Gastrocnemius medialis (tissue), 4 donors: ENCODE results near the gene LINC01488. TPM values are rescaled to one million over a fixed set of nuclear protein-coding genes. Genes with fewer than 3 reads are reported as not detected.

Experiments used
- ATAC-seq, 2 donors: fragments of 150-250 bp; one replicate each; pipeline ENCODE4 v1.9.1; 2016
- DNase-seq, 2 donors: peaks; one replicate each; pipeline ENCODE4 v3.0.0-alpha.2; 2019
- H3K27ac ChIP-seq, 4 donors: fragments of 200-600 bp; sonication (generic); 1 replicate in 1 of 4; 2 replicates in 3 of 4; pipeline ENCODE4 v1.5.1; 2016 to 2018; ENCODE audit warnings: mild to moderate bottlenecking in 2 of 4, moderate library complexity in 1 of 4
- H3K27me3 ChIP-seq, 3 donors: fragments of 200-600 bp; sonication (generic) in 2 of 3; 1 replicate in 1 of 3; 2 replicates in 2 of 3; pipeline versions ENCODE4 v1.5.1 to v1.6.0; 2016 to 2019; ENCODE audit warnings: mild to moderate bottlenecking in 1 of 3, moderate library complexity in 1 of 3
- H3K36me3 ChIP-seq, 2 donors: fragments of 200-600 bp; sonication (generic) in 1 of 2; one replicate each; pipeline ENCODE4 v1.5.1; 2017 to 2018
- H3K4me1 ChIP-seq, 2 donors: fragments of 200-600 bp; sonication (generic) in 1 of 2; one replicate each; pipeline ENCODE4 v1.5.1; 2016 to 2017; ENCODE audit warnings: mild to moderate bottlenecking in 2 of 2
- H3K4me3 ChIP-seq, 4 donors: fragments of 200-600 bp; sonication (generic) in 3 of 4; 1 replicate in 1 of 4; 2 replicates in 3 of 4; pipeline ENCODE4 v1.5.1; 2016 to 2019; ENCODE audit warnings: mild to moderate bottlenecking in 2 of 4
- H3K9me3 ChIP-seq, 3 donors: fragments of 200-600 bp; sonication (generic) in 2 of 3; 1 replicate in 1 of 3; 2 replicates in 2 of 3; pipeline ENCODE4 v1.5.1; 2016 to 2019
- POLR2A ChIP-seq, 2 donors: fragments of 450-650 bp; IDR thresholded peaks; one replicate each; pipeline ENCODE4 v1.6.1; 2017; ENCODE audit warnings: antibody characterized with exemption in 2 of 2, mild to moderate bottlenecking in 2 of 2, moderate library complexity in 2 of 2
- in situ Hi-C, 4 donors: fragments of 200-750 bp; cut with MboI; loops; one replicate each; pipeline versions ENCODE4 v1.15.0 to v1.8.0; 2017; ENCODE audit warnings: low sequenced_read_pairs in 4 of 4
- intact Hi-C: fragments of 100-400 bp; cut with DNase I; formaldehyde crosslinking; loops from one replicate; pipeline ENCODE4 v1.15.1; 2023; ENCODE audit warnings: low total_unique reads
- total RNA-seq, 4 donors: library from RNA; depleted of rRNA; stranded (reverse); fragments of >200 nt; gene quantifications; one replicate each; pipeline versions ENCODE4 v1.1.0 to v1.2.3, GENCODE V29; 2016
- TF ChIP-seq, protein P1 (sequence below), 5 experiments: fragments of 450-650 bp in 3 of 5; fragments of 200-600 bp in 2 of 5; sonication (generic) in 2 of 5; IDR thresholded peaks in 4 of 5; conservative IDR thresholded peaks in 1 of 5; 1 replicate in 4 of 5; 2 replicates in 1 of 5; pipeline ENCODE4 v1.5.1; 2016 to 2019; ENCODE audit warnings: antibody characterized with exemption in 5 of 5, mild to moderate bottlenecking in 3 of 5, moderate library complexity in 3 of 5

The LINC01488 gene
- total RNA-seq, 4 donors from 2014 or later: not detected

DNA sequence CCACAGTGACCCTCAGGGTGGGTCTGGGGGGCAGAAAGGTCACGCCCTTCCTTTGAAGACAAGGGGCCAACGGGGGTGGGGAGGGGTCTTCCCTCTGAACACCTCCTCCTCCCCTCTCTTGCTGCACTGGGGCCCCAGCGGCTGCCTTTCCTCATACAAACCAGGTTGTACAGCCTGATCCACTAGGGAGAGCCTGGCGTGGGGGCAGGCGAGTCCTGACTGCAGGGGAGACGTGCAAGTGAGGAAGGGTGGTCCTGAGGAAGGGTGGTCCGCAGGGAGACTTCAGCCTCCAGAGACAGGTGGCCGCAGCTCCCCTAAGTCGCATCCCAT is 43.6 kb upstream of the LINC01488 start:
- Histone ChIP-seq H3K4me1 (peaks cover 1 to 2% of the 10 kb centered on the region in 2 donors), H3K4me3 (no peak overlapping the region), H3K9me3 (no peaks in the 10 kb centered on the region), H3K36me3 (no peaks in the 10 kb centered on the region), H3K27me3 (no peaks in the 10 kb centered on the region), H3K27ac (no peak overlapping the region)
- DNase-seq (no peak), ATAC-seq (no peak)
- TF ChIP-seq POLR2A (IDR thresholded peaks at IDR 0.05): no peak
- TF ChIP-seq, protein P1, sequence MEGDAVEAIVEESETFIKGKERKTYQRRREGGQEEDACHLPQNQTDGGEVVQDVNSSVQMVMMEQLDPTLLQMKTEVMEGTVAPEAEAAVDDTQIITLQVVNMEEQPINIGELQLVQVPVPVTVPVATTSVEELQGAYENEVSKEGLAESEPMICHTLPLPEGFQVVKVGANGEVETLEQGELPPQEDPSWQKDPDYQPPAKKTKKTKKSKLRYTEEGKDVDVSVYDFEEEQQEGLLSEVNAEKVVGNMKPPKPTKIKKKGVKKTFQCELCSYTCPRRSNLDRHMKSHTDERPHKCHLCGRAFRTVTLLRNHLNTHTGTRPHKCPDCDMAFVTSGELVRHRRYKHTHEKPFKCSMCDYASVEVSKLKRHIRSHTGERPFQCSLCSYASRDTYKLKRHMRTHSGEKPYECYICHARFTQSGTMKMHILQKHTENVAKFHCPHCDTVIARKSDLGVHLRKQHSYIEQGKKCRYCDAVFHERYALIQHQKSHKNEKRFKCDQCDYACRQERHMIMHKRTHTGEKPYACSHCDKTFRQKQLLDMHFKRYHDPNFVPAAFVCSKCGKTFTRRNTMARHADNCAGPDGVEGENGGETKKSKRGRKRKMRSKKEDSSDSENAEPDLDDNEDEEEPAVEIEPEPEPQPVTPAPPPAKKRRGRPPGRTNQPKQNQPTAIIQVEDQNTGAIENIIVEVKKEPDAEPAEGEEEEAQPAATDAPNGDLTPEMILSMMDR (IDR thresholded peaks at IDR 0.05 in 4 of 5, conservative IDR thresholded peaks at IDR 0.05 in 1 of 5): no peak
- in situ Hi-C loops (no loop called here), intact Hi-C loops (no loop called here)

DNA sequence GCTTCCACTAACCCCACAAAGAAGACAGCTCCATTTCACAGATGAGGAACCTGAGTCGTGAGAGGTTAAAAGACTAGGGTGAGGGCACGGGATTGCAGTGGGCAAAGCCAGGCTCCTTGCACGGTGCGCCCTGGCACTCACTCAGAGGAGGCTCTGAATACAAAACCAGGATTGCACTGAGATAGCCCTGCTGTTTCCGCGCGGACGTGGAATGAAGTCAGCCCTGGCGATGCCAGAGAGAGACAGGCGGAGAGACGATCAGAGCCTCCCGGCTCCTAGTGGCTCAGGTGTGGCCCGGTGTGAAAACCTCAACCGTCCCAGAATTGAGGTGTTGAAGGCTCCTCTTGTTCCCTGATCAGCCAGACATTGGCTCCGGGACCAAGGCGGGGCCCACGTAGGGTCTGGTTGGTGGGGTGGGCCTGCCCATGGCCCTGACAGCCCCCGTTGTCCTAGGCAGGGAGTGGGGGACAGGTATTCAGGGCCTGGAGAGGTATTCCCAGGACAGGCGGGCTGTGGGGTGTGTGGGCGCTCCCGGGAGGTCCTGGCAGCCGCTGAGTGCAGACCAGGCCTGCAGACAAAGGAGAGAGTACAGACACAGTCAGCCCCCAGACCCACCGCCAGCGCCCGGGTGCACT is 43.1 kb upstream of the LINC01488 start:
- in situ Hi-C loops (no loop called here), intact Hi-C loops (no loop called here)
- ATAC-seq: no peak
- H3K9me3 ChIP-seq: no peaks in the 10 kb centered on the region
- peaks cover 6 to 7% of the 10 kb centered on the region in 2 donors for H3K4me1 ChIP-seq
- no peak for DNase-seq
- H3K4me3 ChIP-seq: no peak overlapping the region
- no peaks in the 10 kb centered on the region for H3K27me3 ChIP-seq
- H3K27ac ChIP-seq: no peak overlapping the region
- no peaks in the 10 kb centered on the region for H3K36me3 ChIP-seq
- TF ChIP-seq, protein P1 (IDR thresholded peaks at IDR 0.05 in 4 of 5, conservative IDR thresholded peaks at IDR 0.05 in 1 of 5): no peak
- TF ChIP-seq POLR2A (IDR thresholded peaks at IDR 0.05): no peak

DNA sequence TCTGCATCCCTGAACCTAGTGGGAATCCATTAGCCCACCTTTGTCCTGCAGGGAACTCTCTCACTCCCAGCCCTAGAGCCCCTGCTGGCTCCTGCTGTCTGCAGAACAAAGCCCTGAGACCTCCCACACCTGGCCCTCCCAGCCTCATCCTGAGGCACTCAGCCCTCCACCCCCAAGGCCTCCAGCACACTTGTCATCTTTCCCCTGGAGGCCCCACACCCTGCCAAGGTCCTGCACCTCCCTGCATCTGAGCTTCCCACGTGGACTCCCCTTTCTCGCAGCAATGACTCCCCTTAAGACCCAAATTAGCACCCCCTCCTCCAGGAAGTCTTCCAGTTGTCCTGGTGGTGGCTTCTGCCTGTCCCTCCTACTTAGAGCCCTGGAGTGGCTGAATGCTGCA is 42.3 kb upstream of the LINC01488 start:
- intact Hi-C loops: no loop called here
- no peak overlapping the region for H3K27ac ChIP-seq
- ATAC-seq: no peak
- H3K4me1 ChIP-seq: peaks cover 13 to 14% of the 10 kb centered on the region in 2 donors
- no peak for DNase-seq
- no peak for TF ChIP-seq POLR2A (IDR thresholded peaks at IDR 0.05)
- TF ChIP-seq, protein P1 (IDR thresholded peaks at IDR 0.05 in 4 of 5, conservative IDR thresholded peaks at IDR 0.05 in 1 of 5): no peak
- in situ Hi-C loops: no loop called here
- H3K36me3 ChIP-seq: no peaks in the 10 kb centered on the region
- no peak overlapping the region for H3K4me3 ChIP-seq
- H3K9me3 ChIP-seq: no peaks in the 10 kb centered on the region
- H3K27me3 ChIP-seq: no peaks in the 10 kb centered on the region

DNA sequence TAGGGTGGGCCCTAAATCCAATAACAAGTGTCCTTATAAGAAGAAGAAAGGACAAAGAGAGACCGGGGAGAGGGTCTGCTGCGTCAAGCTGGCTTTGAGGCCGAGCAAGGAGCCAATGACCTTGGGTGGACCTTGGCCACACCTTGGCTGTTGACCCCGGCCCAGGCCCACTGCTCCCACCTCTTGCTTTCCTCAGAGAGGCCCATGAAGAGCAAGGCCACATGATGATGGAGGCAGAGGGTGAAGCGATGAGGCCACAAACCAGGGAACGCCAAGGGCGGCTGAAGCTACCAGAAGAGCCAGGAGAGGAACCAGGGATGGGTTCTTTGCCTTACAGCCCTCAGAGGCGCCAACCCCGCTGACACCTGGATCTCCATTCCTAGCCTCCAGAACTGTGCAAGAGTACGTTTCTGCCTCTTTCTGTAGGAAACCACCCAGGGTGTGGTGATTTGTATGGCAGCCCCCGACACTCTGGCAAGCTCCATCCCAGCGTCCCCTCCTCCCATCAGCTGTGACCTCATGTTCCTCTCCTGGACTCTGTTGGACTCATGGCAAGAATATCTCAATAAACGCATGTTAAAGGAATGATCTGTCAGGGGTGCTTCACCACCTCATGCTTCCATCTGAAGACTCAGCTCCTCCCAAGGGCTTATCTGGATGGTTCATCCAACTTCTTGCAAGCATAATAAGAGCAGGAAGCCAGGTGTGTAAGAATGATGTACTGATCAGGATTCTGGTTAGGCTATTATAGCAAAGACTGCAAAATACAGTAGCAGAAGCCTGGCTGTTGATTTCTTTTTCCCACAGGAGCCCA is 41.6 kb upstream of the LINC01488 start:
- Histone ChIP-seq H3K4me3 (no peak overlapping the region), H3K4me1 (peaks cover 18 to 21% of the 10 kb centered on the region in 2 donors), H3K36me3 (no peaks in the 10 kb centered on the region), H3K27ac (no peak overlapping the region), H3K27me3 (no peaks in the 10 kb centered on the region), H3K9me3 (no peaks in the 10 kb centered on the region)
- intact Hi-C loops (loop anchor here (10.0 kb wide), 2 partner anchors 145 to 605 kb away; partner anchors contain the start of gene MYEOV), in situ Hi-C loops (no loop called here)
- no peak for TF ChIP-seq POLR2A (IDR thresholded peaks at IDR 0.05)
- TF ChIP-seq, protein P1 (IDR thresholded peaks at IDR 0.05 in 4 of 5, conservative IDR thresholded peaks at IDR 0.05 in 1 of 5): no peak
- no peak for DNase-seq
- no peak for ATAC-seq
